BLaER1 treated with 17β-estradiol and CSF1 and Interleukin-3, amounts not matched to agents 10 nM and 100 nM (cell line): ENCODE data around the gene FREM3.
"Not testable (repeated sequence)": the region's sequence is repeated elsewhere in the genome, so short reads cannot be mapped to it uniquely, and the experiment has no call there.

Source experiments
- H3K27ac ChIP-seq, 11 experiments: shearing (Covaris generic); formaldehyde crosslinking; 2 replicates each; pipeline ENCODE4 v1.8.1; 2022
- H3K27me3 ChIP-seq, 11 experiments: shearing (Covaris generic); formaldehyde crosslinking; 2 replicates each; pipeline ENCODE4 v1.8.1; 2022
- H3K36me3 ChIP-seq, 11 experiments: shearing (Covaris generic); formaldehyde crosslinking; 2 replicates each; pipeline ENCODE4 v1.8.1; 2022
- H3K4me1 ChIP-seq, 10 experiments: shearing (Covaris generic); formaldehyde crosslinking; 2 replicates each; pipeline ENCODE4 v1.8.1; 2022
- H3K4me2 ChIP-seq, 11 experiments: shearing (Covaris generic); formaldehyde crosslinking; 2 replicates each; pipeline ENCODE4 v1.8.1; 2022
- H3K4me3 ChIP-seq, 10 experiments: shearing (Covaris generic); formaldehyde crosslinking; 2 replicates each; pipeline ENCODE4 v1.8.1; 2022
- H3K9ac ChIP-seq, 11 experiments: shearing (Covaris generic); formaldehyde crosslinking; 2 replicates each; pipeline ENCODE4 v1.8.1; 2022
- H3K9me3 ChIP-seq, 11 experiments: shearing (Covaris generic); formaldehyde crosslinking; replicated peaks in 1 of 11; 2 replicates each; pipeline ENCODE4 v1.8.1; 2022
- H4K20me1 ChIP-seq, 11 experiments: shearing (Covaris generic); formaldehyde crosslinking; 2 replicates each; pipeline ENCODE4 v1.8.1; 2022
- Cebpa-rat ChIP-seq, 11 experiments: shearing (Covaris generic); IDR thresholded peaks; 2 replicates each; pipeline ENCODE4 v1.8.1; 2022

The FREM3 gene

DNA sequence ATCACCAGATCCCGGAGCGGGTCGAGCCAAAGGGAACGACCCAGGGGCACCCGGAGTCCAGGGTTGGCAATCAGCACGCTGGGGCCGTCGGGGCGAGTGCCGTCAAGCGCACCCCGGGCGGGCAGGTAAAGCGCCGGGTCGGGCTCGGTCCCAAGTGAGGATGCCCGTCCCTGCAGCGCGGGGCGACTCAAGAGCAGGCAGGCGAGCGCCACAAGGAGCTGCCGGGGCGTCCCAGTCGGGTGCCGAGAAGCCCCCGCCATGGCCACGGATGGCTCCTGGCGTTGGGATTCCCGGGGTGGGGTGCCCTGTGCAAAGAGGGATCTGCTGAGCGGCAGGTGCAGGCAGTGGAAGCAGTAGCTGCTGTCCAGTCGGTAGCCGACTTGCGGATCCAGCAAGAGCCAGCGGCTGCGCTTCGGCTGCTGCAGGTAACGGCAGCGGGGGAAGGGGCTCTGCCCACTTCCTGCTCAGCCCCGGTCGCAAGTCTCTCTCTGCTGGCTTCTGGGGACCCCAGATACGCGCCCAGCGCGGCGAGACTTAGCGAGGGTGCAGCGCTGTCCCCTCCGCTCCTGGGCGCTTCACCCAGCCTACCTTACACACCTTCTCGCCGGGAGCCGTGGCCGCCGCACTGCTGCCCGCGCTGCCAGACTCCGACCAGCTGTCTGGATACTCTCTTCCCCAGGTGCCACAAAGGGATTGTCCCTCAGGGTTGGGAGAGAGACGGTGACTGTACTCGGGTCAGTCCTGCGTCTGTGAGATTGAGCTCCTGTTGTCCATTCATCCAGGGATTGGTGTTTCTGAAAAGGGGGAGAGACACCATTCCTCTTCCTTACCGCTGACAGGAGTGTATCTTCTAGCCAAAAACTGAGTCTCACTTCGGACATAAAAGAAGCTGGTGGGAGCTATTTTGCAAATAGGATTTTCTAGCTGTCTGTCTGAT is at the start of gene FREM3:
Gene FREM3, minus strand, starts transcription at position 260 of the 937 bp plus-strand sequence. Its CDS starts 0 bp downstream, at position 260.
- no peaks in the 10 kb centered on the region for H3K36me3 ChIP-seq
- TF ChIP-seq Cebpa-rat (IDR thresholded peaks at IDR 0.05): no peak
- H4K20me1 ChIP-seq: no peaks in the 10 kb centered on the region
- H3K27ac ChIP-seq: no peak within 1 kb of the TSS
- no peaks in the 10 kb centered on the region for H3K4me1 ChIP-seq
- H3K4me2 ChIP-seq: no peak within 1 kb of the TSS
- H3K9me3 ChIP-seq: peaks cover 21 to 33% (median 26%) of the 10 kb centered on the region in 11 experiments
- H3K9ac ChIP-seq: no peak within 1 kb of the TSS
- H3K27me3 ChIP-seq: no peaks in the 10 kb centered on the region
- H3K4me3 ChIP-seq: no peak within 1 kb of the TSS

DNA sequence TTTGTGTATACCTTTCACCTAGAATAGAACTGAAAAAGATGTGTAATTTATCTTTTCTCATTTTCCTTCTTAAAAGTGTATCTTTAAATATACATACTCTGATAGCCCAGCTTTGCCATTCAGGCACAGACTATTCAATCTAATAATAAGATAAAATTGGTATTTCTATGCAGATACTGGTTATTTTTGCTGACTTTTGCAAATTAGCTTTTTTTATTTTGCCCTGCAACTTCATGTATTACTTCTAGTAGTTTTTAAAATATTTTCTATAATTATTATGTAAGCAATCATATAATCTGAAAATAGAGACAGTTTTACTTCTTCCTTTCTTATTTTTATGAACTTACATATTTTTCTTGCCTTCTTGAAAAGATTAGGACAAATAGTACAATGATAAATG is 45.4 kb upstream of the FREM3 start:
- Histone ChIP-seq H3K9ac (no peak overlapping the region), H3K4me3 (no peak overlapping the region), H3K4me1 (no peaks in the 10 kb centered on the region), H3K27me3 (no peaks in the 10 kb centered on the region), H3K4me2 (no peak overlapping the region), H3K9me3 (no peaks in the 10 kb centered on the region), H3K36me3 (no peaks in the 10 kb centered on the region), H3K27ac (no peak overlapping the region), H4K20me1 (no peaks in the 10 kb centered on the region)
- no peak for TF ChIP-seq Cebpa-rat (IDR thresholded peaks at IDR 0.05)

DNA sequence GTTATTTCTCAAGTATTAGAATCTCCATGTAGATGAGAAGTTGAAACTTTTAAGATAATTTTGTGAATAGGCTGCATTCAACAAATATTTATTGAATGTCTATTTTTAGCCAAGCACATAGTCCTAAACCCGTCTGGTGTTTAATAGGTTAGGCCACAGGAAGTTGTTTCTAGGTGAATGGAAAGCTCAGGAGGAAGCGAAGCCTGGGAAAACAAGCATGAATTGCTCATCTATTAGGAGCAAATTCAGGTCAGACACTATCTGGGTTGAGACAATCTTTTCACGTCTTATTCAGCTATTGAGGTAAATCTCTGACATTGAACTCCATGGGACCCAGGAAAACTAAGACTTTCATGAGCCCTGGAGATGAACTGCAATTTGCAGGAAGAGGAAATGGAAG is 43.1 kb upstream of the FREM3 start:
- Histone ChIP-seq H4K20me1 (no peaks in the 10 kb centered on the region), H3K4me2 (no peak overlapping the region), H3K36me3 (no peaks in the 10 kb centered on the region), H3K9ac (no peak overlapping the region), H3K4me3 (no peak overlapping the region), H3K9me3 (no peaks in the 10 kb centered on the region), H3K27me3 (no peaks in the 10 kb centered on the region), H3K4me1 (no peaks in the 10 kb centered on the region), H3K27ac (no peak overlapping the region)
- TF ChIP-seq Cebpa-rat (IDR thresholded peaks at IDR 0.05): no peak

DNA sequence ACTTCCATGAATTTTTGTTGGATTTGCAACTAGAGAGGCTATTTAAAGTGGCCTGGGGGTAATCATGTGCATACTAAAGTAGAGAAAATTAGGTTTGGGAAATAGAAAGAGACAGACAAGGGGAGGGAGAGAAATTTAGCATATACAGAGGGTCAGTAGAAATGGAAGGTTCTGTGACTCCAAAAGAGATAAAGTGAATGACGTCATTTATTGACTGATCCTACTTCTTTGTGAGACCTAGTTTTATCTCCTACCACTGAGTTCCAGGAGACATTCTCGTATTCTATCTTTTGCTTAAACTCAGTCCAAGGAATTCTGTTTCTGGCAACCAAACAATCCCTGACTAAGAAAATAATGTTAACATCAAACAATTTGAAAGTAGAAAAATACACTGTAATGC is 42.4 kb upstream of the FREM3 start:
- no peaks in the 10 kb centered on the region for H3K36me3 ChIP-seq
- H3K27me3 ChIP-seq: no peaks in the 10 kb centered on the region
- TF ChIP-seq Cebpa-rat (IDR thresholded peaks at IDR 0.05): no peak
- H3K9ac ChIP-seq: no peak overlapping the region
- no peaks in the 10 kb centered on the region for H3K9me3 ChIP-seq
- no peak overlapping the region for H3K4me3 ChIP-seq
- no peaks in the 10 kb centered on the region for H4K20me1 ChIP-seq
- no peaks in the 10 kb centered on the region for H3K4me1 ChIP-seq
- H3K4me2 ChIP-seq: no peak overlapping the region
- H3K27ac ChIP-seq: no peak overlapping the region

DNA sequence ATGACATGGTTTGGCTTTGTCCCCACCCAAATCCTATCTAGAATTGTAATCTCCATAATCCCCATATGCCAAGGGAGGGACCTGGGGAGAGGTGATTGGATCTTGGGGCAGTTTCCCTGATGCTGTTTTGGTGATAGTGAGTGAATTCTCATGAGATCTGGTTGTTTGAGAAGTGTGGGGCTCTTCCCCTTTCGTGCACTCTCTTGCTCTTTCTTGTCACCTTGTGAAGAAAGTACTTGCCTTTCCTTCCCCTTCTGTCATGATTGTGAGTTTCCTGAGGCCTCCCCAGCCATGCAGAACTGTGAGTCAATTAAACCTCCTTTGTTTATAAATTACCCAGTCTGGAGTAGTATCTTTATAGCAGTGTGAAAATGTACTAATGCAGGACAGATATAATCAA is 36.4 kb upstream of the FREM3 start:
- peaks cover 0 to 8% (median 6%) of the 10 kb centered on the region in 10 experiments; a peak in 9 of 20 replicates for H3K4me1 ChIP-seq

DNA sequence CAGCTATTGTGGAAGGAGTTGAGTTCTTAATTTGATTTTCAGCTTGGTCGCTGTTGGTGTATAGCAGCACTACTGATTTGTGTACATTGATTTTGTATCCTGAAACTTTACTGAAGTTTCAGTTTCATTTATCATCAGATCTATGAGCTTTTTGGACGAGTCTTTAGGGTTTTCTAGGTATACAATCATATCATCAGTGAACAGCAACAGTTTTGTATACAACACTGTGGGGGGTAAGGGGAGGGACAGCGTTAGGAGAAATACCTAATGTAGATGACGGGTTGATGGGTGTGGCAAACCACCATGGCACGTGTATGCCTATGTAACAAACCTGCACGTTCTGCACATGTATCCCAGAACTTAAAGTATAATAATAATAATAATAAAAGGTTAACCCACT is 35.6 kb upstream of the FREM3 start:
- H3K36me3 ChIP-seq, H3K4me1 ChIP-seq, H3K9ac ChIP-seq, H3K4me3 ChIP-seq, H3K4me2 ChIP-seq, H4K20me1 ChIP-seq, H3K9me3 ChIP-seq, H3K27me3 ChIP-seq, H3K27ac ChIP-seq: not testable (repeated sequence)

More for the DNA sequence above, 36.4 kb upstream of the FREM3 start:
- no peaks in the 10 kb centered on the region for H3K27me3 ChIP-seq
- no peak overlapping the region for H3K9ac ChIP-seq
- no peaks in the 10 kb centered on the region for H3K36me3 ChIP-seq
- peak overlapping the region in 1 of 11 experiments; percentile 17; a peak in 1 of 22 replicates for H3K27ac ChIP-seq
- TF ChIP-seq Cebpa-rat (IDR thresholded peaks at IDR 0.05): no peak
- peak overlapping the region in 4 of 11 experiments; percentile 16 to 47 (median 28); a peak in 7 of 22 replicates for H3K4me2 ChIP-seq
- H4K20me1 ChIP-seq: no peaks in the 10 kb centered on the region
- H3K9me3 ChIP-seq: no peaks in the 10 kb centered on the region
- no peak overlapping the region for H3K4me3 ChIP-seq

DNA sequence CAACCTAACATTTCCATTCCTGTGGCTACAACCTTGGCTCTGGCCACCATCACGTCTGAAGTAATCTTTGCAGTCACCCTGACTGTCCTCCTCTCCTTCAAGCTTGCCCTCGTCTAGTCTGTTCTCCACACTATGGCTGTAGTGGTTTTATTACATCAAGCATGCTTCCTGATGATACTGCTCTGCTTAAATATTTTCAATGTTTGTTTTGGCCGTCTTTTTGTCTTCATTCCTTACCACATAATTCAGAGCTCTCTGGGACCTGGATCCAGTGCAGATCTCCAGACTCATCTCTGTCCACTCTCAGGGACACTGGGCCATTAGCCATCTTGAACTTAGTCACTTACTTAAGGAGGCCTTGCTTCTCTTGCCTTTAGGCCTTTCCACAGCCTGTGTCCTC is 27.7 kb upstream of the FREM3 start:
- Histone ChIP-seq H3K27ac (no peak overlapping the region), H3K27me3 (no peaks in the 10 kb centered on the region), H3K9ac (no peak overlapping the region), H3K9me3 (no peaks in the 10 kb centered on the region), H4K20me1 (no peaks in the 10 kb centered on the region), H3K4me1 (no peaks in the 10 kb centered on the region), H3K4me2 (no peak overlapping the region), H3K36me3 (no peaks in the 10 kb centered on the region), H3K4me3 (no peak overlapping the region)
- no peak for TF ChIP-seq Cebpa-rat (IDR thresholded peaks at IDR 0.05)

DNA sequence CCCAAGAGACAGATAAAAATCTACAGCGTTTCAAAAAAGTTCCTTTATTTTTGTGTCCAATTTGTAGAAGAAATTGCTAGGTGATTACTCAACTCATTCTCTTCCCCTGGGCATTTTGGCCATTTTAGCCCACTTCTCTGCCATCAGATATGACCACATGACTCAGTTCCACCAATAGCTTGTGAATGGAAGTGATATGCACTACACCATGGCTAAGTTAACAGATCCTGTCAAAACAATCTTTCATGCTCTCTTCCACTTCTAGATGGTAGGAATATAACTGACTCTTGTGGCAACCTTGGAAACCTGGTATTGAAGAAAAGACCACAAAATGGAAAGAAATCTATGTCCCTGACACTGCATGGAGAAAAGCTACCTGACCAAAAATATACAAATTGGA is 26.2 kb upstream of the FREM3 start:
- H4K20me1 ChIP-seq: no peaks in the 10 kb centered on the region
- H3K9ac ChIP-seq: no peak overlapping the region
- H3K9me3 ChIP-seq: no peaks in the 10 kb centered on the region
- H3K4me2 ChIP-seq: no peak overlapping the region
- no peak for TF ChIP-seq Cebpa-rat (IDR thresholded peaks at IDR 0.05)
- no peaks in the 10 kb centered on the region for H3K36me3 ChIP-seq
- H3K27ac ChIP-seq: no peak overlapping the region
- H3K27me3 ChIP-seq: no peaks in the 10 kb centered on the region
- no peaks in the 10 kb centered on the region for H3K4me1 ChIP-seq
- H3K4me3 ChIP-seq: no peak overlapping the region

DNA sequence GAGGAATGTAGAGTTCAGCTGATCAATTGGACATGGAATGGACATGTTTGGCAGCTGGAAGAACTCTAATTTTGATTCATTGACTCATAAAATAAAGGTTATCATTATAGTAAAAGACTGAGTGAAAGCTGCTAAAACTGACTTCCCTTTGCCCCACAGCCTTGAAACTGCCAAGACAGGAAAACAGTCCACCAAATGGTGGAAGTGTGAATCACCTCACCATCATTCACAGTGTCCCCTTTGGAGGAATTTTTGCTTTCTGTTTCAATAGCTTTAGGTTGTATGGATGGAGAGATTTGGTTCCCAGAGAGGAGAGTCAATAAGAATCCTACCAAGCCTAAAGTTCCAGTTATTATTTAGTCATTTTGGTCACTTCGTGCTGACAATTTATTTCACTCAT is 20.8 kb upstream of the FREM3 start:
- H3K27me3 ChIP-seq: no peaks in the 10 kb centered on the region
- TF ChIP-seq Cebpa-rat (IDR thresholded peaks at IDR 0.05): no peak
- no peak overlapping the region for H3K4me3 ChIP-seq
- no peak overlapping the region for H3K4me2 ChIP-seq
- no peak overlapping the region for H3K9ac ChIP-seq
- no peaks in the 10 kb centered on the region for H3K36me3 ChIP-seq
- no peaks in the 10 kb centered on the region for H3K9me3 ChIP-seq
- H4K20me1 ChIP-seq: no peaks in the 10 kb centered on the region
- H3K4me1 ChIP-seq: no peaks in the 10 kb centered on the region
- H3K27ac ChIP-seq: no peak overlapping the region

DNA sequence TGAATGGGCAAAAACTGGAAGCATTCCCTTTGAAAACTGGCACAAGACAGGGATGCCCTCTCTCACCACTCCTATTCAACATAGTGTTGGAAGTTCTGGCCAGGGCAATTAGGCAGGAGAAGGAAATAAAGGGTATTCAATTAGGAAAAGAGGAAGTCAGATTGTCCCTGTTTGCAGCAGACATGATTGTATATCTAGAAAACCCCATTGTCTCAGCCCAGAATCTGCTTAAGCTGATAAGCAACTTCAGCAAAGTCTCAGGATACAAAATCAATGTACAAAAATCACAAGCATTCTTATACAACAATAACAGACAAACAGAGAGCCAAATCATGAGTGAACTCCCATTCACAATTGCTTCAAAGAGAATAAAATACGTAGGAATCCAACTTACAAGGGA is 18.3 kb upstream of the FREM3 start:
- H4K20me1 ChIP-seq, H3K9me3 ChIP-seq, H3K4me1 ChIP-seq, H3K27me3 ChIP-seq, H3K9ac ChIP-seq, H3K4me2 ChIP-seq, H3K4me3 ChIP-seq, H3K36me3 ChIP-seq, H3K27ac ChIP-seq: not testable (repeated sequence)
